Measurements from ENCODE around the gene CPLX1.
A peak's percentile ranks its signal among the peaks of the same experiment; 100 is the strongest.
"Not testable (repeated sequence)": the region's sequence is repeated elsewhere in the genome, so short reads cannot be mapped to it uniquely, and the experiment has no call there.

CPLX1 gene

DNA sequence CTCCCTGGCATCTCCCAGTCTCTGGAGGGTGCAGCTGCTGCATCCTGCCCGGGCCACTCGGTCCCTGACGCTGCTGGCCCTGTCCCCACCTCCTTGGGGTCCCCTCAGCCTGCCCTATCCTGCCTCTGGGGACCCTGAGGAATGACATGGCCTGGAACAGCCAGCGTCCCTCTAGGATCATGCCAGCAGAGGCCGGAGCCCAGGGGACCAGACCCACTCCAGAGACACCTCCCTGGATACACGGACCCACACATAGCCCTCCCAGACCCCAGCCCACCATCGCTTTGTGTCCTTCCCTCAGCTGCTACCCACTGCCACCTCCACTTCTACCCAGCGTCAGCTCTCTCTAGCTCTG, 35.5 kb downstream of the CPLX1 start:
- no peak for DNase-seq

DNA sequence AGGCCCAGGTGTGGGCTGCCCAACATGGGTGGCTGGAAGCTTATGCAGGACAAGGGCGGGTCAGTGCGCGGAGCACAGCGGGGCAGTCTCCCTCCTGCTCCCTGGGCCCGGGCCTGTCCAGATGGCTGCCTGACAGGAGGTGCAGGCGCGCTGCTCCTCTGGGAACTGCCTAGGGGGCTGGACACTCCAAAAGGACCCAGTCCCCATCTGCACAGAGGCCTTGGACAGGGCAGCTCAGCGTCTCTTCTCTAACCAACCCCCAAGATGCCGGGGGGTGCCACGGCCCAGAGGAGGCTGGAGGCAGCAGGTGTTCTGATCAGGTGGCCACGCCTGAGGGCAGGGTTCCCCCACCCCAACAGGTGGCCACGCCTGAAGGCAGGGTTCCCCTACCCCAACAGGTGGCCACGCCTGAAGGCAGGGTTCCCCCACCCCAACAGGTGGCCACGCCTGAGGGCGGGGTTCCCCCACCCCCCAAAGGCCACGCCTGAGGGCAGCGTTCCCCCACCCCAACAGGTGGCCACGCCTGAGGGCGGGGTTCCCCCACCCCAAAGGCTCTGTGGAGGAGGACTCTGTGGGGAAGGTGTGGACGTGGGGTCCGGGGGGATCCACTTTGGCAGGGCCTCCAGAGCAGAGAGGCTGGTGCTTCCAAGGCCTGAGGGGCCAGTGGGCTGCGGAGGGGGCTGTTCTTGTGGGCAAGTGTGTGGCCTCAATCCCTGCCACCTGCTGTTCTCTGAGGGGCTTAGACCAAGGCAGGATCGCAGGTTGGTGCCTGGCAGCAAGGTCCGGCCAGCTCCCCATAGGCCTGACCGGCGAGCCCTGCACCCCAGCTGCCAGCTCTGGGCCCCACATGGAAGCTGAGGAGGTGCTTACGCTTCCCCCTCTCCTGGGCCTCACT, 36.1 kb downstream of the CPLX1 start:
- DNase-seq, result no peak

DNA sequence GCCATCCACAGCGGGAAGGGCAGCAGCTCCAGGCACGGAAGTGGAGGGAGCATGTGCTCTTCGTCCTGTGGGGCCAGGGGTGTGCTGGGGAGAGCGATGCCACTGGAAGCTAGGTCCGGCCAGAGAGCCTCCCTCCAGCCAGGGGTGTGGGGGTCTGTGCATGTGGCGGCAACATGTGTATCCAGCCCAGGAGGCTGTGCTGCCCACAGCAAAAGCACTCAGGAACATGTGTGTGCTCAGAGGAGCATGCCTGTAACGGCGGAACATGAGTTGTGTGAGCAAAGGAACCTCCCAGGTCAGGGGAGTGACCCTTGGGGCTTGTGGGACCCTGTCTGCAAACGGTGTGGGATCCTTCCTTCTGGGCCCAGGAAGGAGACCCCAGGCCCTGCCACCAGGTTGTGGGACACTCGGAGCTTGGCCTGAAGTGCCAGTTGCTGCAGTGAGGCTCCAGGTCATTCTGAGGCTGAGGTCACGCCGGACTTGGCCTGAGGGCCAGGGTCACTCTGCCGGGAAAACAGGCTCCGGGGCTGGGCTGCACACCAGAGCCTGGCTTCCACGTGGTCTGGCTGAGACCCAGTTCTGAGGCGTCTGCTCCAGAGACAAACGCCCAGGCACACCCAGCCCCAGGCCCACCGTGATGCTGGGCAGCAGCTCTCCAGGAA, 37.2 kb downstream of the CPLX1 start:
- DNase-seq, result no peak

DNA sequence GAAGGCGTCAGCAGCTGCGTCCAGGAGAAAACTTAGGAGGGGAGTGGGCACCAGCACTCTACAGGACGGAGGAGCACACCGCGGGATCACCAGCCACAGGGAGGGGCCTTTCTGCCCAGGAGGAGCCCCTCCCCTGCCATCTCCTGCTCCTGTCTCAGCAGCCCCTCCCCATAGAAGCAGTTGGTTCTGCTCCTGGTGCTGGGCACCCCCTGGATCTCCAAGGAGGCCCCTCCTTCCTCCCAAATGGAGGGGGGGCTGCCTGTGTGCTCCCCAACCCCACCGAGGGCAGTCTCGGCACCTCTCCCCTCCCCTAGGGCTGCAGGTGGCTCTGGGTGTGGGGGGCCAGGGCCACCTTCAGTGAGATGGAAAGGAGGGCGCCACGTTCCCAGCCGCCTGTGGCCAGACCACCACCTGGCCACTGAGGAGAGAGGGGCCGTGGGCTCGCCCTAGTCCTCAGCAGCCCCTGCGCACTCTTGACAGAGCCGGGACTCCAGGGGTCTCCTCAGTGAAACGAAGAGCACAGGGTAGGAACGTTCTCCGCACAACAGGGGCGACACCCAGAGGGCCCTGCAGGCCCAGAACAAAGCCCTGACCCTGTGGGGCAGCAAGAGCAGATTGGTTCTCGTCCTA, 37.8 kb downstream of the CPLX1 start:
- DNase-seq, result no peak

DNA sequence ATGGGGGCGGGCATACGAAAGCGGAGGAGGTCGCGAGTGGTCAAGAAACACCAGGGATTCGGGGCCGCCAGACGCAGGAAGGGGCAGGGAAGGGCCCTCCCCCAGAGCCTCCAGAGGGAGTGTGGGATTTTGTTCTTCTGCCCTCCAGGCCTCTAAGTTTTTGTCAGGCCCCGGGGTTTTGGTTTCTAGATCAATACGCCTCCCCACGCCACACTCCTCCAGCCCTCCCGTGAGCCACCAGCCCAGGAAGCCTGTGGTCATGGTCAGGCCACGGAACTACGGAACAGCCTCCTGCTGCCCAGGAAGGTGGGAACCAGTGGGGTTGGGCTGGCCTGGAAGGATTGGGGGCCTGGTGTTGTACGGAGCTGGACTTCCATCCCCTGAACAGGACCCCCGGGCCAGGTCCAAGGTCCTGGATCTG, 38.4 kb downstream of the CPLX1 start:
- DNase-seq, result no peak

DNA sequence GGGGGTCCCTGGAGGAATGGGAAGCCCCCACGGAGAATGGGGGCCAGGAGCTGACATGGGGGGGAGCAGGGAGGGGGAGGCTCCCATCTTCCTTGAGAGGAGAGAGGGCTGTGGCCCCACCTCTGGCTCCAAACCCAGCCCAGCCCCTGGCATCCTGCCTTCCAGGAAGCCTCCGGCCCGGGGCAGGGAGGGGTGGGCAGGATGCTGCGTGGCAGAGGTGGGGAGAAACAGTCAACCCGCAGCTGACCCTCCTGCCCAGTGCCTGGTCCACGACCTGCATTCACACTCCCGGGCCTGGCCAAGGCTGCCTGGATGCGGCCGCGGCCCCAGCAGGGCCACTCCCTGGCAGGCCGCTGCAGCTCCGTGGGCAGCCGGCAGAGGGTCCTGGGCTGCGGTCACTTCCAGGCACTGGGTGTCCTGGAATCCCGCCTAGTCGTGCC, 39.0 kb downstream of the CPLX1 start:
- no peak for DNase-seq

DNA sequence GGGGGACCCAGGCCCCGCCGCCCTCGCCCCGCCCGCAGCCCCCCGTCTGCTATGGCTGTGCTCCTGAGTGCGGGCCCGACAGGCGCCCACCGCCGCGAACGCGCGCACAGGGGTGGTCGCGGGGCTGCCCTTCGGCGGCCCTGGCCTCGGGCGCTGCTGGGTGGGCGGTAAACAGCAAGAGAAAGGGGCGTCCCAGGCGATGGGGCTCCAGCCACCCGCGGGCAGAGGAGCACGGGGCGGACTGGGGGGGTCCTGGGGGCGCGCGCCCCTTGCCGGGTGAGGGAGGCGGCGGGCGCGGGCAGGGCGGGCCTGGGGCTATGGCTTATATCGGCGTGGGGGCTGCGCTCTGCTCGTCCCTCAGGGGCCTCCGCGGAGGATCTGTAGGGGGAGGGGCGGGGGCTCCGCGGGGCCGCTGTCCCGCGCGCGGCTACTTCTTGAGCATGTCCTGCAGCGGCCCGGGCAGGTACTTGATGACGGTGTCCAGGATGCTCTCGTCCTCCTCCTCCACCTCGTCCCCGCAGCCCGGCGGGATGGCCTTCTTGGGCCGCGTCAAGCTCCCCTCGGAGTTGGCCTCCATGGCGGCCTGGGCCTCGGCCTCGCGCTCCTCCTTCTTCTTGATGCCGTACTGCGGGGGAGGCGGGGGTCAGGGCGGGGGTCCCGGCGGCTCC, 39.7 kb downstream of the CPLX1 start:
- no peak for DNase-seq

DNA sequence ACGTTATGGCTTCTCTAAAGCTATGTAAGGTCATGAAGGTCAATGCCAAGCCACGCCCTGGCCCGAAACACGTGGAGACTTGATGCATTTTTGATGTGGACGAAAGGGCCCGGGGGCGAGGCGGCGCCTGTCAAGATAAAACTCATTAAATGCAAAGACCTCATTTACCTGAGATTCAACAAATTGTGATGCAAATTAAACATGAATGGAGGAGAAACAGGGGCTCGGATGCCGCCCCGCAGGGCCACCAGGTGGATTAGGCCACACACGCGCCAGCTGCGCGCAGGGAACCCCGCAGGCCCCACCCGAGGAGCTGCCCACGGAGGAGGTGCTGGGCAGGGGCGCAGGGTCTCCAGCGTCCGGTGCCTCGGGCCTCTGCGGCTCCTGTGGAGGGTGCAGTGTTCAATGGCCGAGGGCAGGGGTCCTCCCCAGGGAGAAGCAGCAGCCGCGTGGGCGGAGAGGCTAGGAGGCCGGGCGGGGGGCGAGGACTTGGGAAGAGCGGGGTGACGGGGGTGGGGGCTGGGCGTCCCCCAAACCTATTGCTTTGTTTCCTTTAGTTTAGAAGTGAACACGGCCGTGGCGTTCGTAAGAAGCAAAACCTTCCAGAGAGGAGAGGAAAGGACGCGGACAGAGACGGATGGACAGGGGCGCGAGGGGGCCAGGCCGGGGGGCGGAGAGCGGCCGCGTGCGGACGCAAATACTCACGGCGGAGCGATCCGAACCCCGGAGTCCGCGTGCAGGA, 40.4 kb downstream of the CPLX1 start:
- no peak for DNase-seq

DNA sequence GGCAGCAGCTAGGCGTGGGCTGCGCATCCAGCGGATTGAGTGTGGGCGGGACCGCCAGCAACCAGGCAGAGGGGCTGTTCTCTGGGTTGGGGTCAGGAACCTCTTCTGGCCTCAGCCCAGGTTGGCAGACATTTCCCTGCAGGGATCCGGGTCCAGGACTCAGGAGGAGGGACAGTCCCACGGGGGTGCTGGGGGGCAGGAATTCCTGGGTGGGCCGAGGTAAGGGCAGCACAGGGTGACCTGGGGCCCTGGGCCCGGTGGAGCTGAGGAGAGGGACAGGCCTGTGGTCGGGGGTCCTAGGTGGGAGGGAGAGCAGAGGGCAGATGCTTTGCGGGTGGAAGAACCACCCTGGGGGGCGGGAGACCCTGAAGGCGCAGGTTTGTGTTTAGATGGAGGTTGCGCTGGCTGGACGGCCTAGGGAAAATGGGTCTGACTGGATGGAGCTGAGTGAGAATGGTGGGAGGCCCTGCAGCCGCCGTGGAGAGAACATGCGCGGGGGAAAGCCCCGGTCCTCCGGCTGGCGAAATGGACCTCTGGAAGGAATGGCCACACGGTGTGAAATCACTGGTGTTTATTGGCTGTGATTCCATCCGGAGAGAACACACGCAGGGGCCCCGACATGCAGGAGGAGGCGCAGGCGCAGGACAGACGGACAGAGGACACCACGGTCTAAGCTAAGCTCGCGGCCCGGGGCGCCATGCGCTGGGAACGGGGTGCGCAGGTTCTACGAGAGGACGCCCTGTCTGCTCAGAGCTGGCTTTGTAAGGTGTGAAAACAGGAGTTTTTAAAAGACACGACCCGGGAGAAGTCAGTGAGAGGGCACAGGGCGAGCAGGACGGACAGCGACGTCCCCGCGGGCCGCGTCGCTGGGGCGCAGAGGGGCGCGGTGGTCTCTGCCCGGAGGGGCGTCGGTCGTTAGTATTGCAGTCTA, 41.3 kb downstream of the CPLX1 start:
- no peak for DNase-seq

DNA sequence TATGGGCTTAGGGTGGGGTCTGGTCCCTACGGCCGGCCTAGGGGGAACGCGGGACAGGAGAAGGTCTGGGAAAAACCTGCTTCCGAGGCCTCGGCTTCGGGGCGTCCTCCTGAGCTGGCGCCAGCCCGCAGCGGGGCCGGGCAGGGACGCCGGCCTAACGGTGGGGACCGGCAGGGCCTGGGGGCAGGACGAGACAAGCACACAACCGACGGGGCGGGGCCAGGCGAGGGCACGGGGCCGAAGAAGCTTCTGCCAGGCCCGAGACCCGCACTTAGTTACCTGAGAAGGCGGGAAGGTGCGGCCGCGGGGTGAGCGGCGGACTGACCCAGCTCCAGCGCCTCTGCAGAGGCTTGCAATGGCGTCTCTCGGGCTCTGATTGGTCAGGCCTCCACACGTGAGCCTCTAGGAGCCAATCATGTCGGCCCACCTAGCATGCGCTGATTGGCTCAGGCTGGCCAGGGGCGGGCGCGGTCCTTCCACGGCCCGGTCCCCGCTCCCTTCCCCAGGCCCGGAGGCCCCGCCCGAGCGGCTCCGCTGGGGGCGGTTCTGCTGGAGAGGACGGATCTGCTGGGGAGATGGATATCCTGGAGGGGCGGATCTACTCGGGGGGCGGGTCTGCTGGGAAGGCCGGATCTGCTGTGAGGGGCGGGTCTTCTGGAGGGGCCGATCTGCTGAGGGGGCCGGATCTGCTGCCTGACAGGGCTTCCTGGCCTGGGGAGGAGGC, 44.3 kb downstream of the CPLX1 start:
- peak; percentile 97 for DNase-seq

DNA sequence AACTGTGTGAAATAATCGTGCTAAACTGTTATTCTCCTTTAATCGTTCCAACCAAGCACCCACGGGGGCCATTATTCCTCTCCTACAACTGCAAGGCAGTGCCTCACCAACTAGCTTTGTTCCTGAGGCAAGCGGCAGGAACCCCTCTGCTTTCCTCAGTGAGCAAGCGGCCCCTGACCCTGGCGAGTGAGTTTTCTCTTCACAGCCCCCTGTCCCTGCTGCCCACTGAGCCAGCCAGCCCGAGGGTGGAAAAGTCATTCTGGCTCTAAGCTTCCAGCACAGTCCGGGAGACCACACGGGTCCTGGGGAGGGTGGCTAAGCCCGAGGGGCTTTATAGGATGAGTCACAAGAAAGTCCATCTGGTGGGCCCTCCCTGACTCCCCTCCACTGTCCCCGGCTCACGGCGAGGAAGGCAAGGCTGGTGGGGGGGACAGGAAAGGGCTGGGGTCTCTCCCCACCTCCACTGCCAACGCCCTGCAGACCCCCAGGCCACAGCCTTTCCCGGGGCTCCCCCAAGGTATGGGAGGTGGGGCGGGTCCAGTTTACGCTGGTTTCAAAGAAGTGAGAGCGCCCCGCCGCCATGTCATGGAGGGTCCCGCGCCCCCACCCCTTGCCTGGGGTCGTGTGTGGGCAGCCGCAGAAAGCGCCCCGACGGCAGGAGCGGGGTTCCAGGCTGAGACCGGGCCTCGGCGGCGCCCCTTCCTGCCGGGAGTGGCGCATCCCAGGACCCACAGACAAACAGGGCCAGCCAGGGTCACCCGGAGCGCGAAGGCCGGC, 45.0 kb downstream of the CPLX1 start:
- DNase-seq, result no peak

DNA sequence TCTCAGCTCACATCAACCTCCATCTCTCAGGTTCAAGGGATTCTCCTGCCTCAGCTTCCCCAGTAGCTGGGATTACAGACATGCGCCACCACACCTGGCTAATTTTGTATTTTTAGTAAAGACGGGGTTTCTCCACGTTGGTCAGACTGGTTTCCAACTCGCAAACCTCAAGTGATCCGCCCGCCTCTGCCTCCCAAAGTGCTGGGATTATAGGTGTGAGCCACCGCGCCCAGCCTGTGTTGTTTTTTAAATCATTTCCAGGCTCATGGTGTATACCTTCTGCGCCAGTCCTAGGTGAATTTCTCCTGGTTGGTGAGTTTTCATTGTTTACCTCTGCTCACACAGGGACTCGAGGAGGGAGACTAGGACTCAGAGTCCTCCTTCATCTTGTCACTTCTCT, 45.7 kb downstream of the CPLX1 start:
- not testable (repeated sequence) for DNase-seq

DNA sequence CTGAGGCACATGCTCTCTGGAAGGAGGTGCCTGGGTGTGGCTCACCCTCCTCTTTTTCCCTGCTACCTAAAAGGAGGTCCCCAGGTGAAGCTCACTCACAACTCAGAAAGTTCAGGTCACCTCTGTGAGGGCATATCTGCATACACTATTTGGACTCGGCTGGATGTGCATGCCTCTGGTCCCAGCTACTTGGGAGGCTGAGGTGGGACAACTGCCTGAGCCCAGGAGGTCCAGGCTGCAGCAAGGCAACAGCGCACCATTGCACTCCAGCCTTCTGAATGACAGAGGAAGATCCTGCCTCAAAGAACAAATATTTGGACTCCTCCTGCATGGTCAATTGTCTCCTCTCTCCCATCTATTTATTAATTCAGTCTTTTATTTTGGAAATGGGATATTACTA, 46.4 kb downstream of the CPLX1 start:
- no peak for DNase-seq

DNA sequence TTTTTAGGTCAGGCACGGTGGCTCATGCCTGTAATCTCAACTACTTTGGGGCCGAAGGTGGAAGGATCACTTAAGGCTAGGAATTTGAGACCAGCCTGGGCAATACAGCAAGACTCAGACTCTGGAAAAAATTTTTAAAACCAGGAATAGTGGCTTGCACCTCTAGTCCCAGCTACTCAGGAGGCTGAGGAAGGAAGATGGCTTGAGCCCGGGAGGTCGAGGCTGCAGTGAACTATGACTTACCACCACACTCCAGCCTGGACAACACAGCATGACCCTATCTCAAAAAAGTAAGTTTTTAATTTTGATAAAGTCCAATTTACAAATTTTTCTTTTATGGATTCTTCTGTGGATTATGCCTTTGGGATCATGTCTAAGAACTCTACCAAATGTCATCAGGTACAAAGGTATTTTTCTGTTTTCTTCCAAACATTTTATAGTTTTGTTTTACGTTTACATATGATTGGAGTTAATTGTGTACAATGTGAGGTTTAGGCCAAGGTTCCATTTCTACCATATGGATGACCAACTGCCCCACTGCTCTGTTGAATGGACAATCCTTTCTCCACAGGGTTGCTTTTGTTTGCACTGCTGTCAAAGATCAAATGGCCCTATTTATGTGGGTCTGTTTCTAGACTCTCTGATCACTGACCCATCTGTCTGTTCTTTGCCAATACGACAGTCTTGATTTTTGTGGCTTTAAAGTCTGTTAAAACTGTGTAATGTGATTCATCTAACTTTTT, 48.2 kb downstream of the CPLX1 start:
- DNase-seq, result no peak

DNA sequence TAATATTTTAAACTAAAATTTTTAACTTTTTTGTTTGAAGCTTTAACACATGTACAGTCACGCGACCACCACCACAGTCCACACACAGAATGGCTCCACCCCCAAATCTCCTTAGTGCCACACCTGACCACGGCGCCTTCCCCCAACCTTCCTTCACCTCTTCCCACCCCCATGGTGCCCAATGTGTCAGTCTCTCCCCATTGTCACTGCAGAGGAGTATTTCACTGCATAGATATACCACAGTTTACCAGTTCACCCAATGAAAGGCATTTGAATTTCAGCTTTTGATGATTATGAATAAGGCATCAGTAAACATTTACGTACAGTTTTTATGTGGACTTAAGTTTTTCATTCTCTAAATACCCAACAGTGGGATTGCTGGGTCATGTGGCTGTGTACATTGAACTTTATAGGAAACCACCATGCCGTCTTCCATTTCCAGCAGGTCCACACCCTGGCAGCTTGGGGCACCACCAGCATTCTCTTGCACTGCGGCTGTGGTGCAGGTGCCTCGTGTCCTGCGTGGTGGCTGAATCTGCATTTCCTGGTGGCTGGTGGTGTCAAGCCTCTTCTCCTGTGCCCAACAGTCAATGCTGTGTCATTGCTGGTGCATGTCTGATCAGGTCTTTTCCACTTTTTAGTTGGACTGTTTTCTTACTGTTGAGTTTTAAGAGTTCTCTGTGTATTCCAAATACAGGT, 49.0 kb downstream of the CPLX1 start:
- DNase-seq, result no peak

DNA sequence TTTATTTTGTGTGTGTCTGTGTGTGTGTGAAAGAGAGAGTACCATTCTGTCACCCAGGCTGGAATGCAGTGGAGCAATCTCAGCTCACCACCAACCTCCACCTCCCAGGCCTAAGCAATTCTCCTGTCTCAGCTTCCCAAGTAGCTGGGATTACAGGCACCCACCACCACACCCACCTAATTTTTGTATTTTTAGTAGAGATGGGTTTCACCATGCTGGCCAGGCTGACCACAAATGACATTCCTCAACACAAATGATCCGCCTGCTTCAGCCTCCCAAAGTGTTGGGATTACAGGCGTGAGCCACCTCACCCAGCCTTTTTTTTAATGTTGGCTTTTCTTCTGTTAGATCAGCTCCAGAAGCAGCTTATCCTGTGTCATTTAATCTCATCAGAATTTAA, 50.4 kb downstream of the CPLX1 start:
- DNase-seq, result not testable (repeated sequence)

DNA sequence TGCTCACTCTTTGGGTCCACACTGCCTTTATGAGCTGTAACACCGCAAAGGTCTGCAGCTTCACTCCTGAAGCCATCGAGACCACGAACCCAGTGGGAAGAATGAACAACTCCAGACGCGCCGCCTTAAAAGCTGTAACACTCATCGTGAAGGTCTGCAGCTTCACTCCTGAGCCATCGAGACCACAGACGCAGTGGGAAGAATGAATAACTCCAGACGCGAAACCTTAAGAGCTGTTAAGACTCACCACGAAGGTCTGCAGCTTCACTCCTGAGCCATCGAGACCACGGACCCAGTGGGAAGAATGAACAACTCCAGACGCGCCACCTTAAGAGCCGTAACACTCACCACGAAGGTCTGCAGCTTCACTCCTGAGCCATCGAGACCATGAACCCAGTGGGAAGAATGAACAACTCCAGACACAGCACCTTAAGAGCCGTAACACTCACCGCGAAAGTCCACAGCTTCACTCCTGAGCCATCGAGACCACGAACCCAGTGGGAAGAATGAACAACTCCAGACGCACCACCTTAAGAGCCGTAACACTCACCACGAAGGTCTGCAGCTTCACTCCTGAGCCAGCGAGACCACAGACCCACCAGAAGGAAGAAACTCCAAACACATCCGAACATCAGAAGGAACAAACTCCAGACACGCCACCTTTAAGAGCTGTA, 51.4 kb downstream of the CPLX1 start:
- DNase-seq, result not testable (repeated sequence)

DNA sequence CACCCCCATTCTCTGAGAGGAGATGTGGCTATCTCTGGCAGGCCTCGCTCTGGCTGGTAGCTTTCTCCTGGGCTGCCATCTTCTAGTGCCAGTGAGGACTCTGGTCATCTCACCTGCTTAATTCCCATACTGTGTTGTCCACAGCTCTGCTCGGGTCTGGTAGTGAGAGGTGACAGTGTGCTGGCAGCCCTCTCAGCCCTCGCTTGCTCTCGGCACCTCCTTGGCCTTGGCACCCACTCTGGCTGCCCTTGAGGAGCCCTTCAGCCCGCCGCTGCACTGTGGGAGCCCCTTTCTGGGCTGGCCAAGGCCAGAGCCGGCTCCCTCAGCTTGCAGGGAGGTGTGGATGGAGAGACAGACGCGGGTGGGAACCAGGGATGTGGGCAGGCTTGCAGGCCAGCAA, 52.7 kb downstream of the CPLX1 start:
- DNase-seq, result no peak
